Loucy (cell line): Measurements from ENCODE around the gene RPL12.

Source experiments
- EZH2phosphoT487 ChIP-seq: fragments of 200-600 bp; IDR thresholded peaks from 2 replicates; pipeline ENCODE4 v1.6.1; 2018; ENCODE audit warnings: antibody characterized with exemption, mild to moderate bottlenecking, moderate library complexity, borderline replicate concordance
- TF ChIP-seq, protein P1 (sequence below): fragments of 200-600 bp; sonication (generic); conservative IDR thresholded peaks from 2 replicates; pipeline ENCODE4 v1.5.1; 2014; ENCODE audit warnings: mild to moderate bottlenecking, antibody characterized with exemption, low read length

DNA sequence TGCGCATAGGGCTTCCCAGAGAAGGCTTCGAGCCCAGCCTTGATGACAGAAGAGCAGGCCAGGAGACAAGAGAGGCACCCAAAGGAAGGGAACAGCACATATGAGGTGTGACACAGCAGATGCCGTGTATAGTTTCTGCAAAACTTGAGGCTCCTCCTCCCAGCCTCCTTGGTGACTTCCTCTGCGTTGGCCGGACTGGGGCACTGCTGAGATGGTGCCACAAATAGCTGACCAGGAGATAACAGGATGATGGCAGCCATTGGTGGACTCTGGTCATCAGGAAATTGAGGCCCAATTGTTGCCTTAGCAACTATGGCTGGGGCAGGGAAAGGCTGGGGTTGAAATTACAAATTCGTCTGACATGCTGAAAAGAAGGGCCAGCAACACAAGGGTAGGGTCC, 31.9 kb downstream of the RPL12 start:
- TF ChIP-seq, protein P1, sequence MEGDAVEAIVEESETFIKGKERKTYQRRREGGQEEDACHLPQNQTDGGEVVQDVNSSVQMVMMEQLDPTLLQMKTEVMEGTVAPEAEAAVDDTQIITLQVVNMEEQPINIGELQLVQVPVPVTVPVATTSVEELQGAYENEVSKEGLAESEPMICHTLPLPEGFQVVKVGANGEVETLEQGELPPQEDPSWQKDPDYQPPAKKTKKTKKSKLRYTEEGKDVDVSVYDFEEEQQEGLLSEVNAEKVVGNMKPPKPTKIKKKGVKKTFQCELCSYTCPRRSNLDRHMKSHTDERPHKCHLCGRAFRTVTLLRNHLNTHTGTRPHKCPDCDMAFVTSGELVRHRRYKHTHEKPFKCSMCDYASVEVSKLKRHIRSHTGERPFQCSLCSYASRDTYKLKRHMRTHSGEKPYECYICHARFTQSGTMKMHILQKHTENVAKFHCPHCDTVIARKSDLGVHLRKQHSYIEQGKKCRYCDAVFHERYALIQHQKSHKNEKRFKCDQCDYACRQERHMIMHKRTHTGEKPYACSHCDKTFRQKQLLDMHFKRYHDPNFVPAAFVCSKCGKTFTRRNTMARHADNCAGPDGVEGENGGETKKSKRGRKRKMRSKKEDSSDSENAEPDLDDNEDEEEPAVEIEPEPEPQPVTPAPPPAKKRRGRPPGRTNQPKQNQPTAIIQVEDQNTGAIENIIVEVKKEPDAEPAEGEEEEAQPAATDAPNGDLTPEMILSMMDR = no peak
- TF ChIP-seq EZH2phosphoT487 = no peak
